NCI-H146 (cell line): ENCODE measurements around the gene SRL.
A peak's percentile ranks its signal among the peaks of the same experiment; 100 is the strongest.
"Not testable (repeated sequence)": the region's sequence is repeated elsewhere in the genome, so short reads cannot be mapped to it uniquely, and the experiment has no call there.

ENCODE experiments used
- DNase-seq: peaks from one replicate; lab custom pipeline; 2025; lab: John Stamatoyannopoulos, UW

SRL gene

GRCh38 chr16:4160658-4161430 is 81.0 kb downstream of the SRL start:
- no peak for DNase-seq

- no peak for DNase-seq
Measured at GRCh38 chr16:4159726-4160125, 82.2 kb downstream of the SRL start.

GRCh38 chr16:4158143-4159093 is 83.5 kb downstream of the SRL start:
- DNase-seq = no peak

GRCh38 chr16:4157376-4157825 is 84.5 kb downstream of the SRL start:
- DNase-seq = no peak

GRCh38 chr16:4156503-4156902 is 85.4 kb downstream of the SRL start:
- DNase-seq = not testable (repeated sequence)

GRCh38 chr16:4153364-4153763 is 88.5 kb downstream of the SRL start:
- DNase-seq = not testable (repeated sequence)

- DNase-seq = no peak
Measured at GRCh38 chr16:4152267-4152666, 89.6 kb downstream of the SRL start.

- DNase-seq = peak; percentile 83
Measured at GRCh38 chr16:4147236-4147635, 94.6 kb downstream of the SRL start.

- no peak for DNase-seq
Measured at GRCh38 chr16:4142268-4142667, 99.6 kb downstream of the SRL start.

- no peak for DNase-seq
Measured at GRCh38 chr16:4141604-4142003, 100.3 kb downstream of the SRL start.

GRCh38 chr16:4140652-4141051 is 101.2 kb downstream of the SRL start:
- DNase-seq = peak; percentile 55

GRCh38 chr16:4139968-4140367 is 101.9 kb downstream of the SRL start:
- DNase-seq = no peak
